ENCODE measurements around the gene NABP2.

- TF ChIP-seq EZH2 (IDR thresholded peaks at IDR 0.05; ENCODE audit: low read depth, unreplicated experiment) = no peak
- no peak for TF ChIP-seq CTCF (conservative IDR thresholded peaks at IDR 0.05; ENCODE audit: low read depth in 2 of 2)
- no peak for TF ChIP-seq POLR2AphosphoS5 (IDR thresholded peaks at IDR 0.05; ENCODE audit: low read depth)
- TF ChIP-seq EZH2phosphoT487 (IDR thresholded peaks at IDR 0.05; ENCODE audit: unreplicated experiment) = no peak
- TF ChIP-seq REST (IDR thresholded peaks at IDR 0.05; ENCODE audit: unreplicated experiment) = no peak
- TF ChIP-seq CREB1 (CRISPR knock-in tag; IDR thresholded peaks at IDR 0.05; ENCODE audit: low read depth) = no peak
- TF ChIP-seq ZNF331 (CRISPR knock-in tag; IDR thresholded peaks at IDR 0.05; ENCODE audit: low read depth) = no peak
- TF ChIP-seq JUNB (IDR thresholded peaks at IDR 0.05; ENCODE audit: unreplicated experiment) = no peak
- no peak for TF ChIP-seq ETS1 (IDR thresholded peaks at IDR 0.05)
- no peak for TF ChIP-seq NANOG (IDR thresholded peaks at IDR 0.05; ENCODE audit: borderline replicate concordance)
- TF ChIP-seq STAT1 (IDR thresholded peaks at IDR 0.05; ENCODE audit: unreplicated experiment) = no peak
Measured at GRCh38 chr12:56229916-56230431, 5.8 kb downstream of the NABP2 start, which contains the start of gene SLC39A5.
